ENCODE measurements around the gene SNAPC3. TPM values are rescaled to one million over a fixed set of nuclear protein-coding genes. Genes with fewer than 3 reads are reported as not detected.
"Not testable (repeated sequence)": the region's sequence is repeated elsewhere in the genome, so short reads cannot be mapped to it uniquely, and the experiment has no call there.

SNAPC3 gene
- 32.8 and 37.5 TPM in 2 replicates for total RNA-seq (2014; rRNA removed; shearing (Covaris generic))

- H3K4me3 ChIP-seq = peak within 1 kb of the TSS; percentile 75
- H3K9me3 ChIP-seq (replicated peaks) = no peaks in the 10 kb centered on the region
- no peaks in the 10 kb centered on the region for H3K27me3 ChIP-seq
- DNase-seq = peak; percentile 92 to 94
- peaks cover 17% of the 10 kb centered on the region for H3K36me3 ChIP-seq
- H3K4me1 ChIP-seq = 0 out of 2 replicates have a peak, but pooled peaks cover 4% of the 10 kb centered on the region
- H3K27ac ChIP-seq = peak within 1 kb of the TSS; percentile 69
Measured at GRCh38 chr9:15422372-15423230, at the start of gene SNAPC3. Gene SNAPC3 (plus strand): TSS chr9:15422876. CDS start chr9:15422880, 4 bp downstream.

- DNase-seq = no peak
- no peak overlapping the region for H3K4me3 ChIP-seq
- H3K9me3 ChIP-seq (replicated peaks) = no peaks in the 10 kb centered on the region
- H3K4me1 ChIP-seq = no peaks in the 10 kb centered on the region
- no peak overlapping the region for H3K27ac ChIP-seq
- H3K27me3 ChIP-seq = no peaks in the 10 kb centered on the region
- no peaks in the 10 kb centered on the region for H3K36me3 ChIP-seq
Measured at GRCh38 chr9:15373881-15374280, 48.8 kb upstream of the SNAPC3 start.

DNA sequence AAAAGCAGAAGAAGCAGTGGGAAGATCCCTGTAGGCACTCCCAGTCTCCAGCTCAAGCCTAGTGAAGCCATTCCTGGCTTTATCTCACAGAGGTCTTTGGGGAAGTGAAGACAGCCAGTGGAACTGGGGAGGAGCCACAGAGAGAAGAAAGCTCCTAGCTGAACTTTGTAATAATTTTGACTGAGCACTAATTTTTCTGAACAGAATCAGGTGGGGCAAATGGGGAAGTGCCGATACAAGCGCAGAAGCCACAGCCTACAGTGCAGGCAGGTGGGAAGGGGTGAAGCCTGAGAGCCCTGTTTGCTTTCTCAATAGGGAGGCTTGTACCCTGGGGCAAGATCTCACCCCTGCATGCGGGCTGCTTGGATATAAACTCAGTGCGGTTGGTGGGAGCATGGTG is 48.4 kb upstream of the SNAPC3 start:
- DNase-seq = no peak
- Histone ChIP-seq H3K9me3 (replicated peaks) (no peaks in the 10 kb centered on the region), H3K27ac (no peak overlapping the region), H3K4me3 (no peak overlapping the region), H3K27me3 (no peaks in the 10 kb centered on the region), H3K36me3 (no peaks in the 10 kb centered on the region), H3K4me1 (no peaks in the 10 kb centered on the region)

GRCh38 chr9:15374825-15375224 is 47.9 kb upstream of the SNAPC3 start:
- no peaks in the 10 kb centered on the region for H3K27me3 ChIP-seq
- H3K4me1 ChIP-seq = no peaks in the 10 kb centered on the region
- DNase-seq = no peak
- no peaks in the 10 kb centered on the region for H3K36me3 ChIP-seq
- no peaks in the 10 kb centered on the region for H3K9me3 ChIP-seq (replicated peaks)
- no peak overlapping the region for H3K27ac ChIP-seq
- no peak overlapping the region for H3K4me3 ChIP-seq

GRCh38 chr9:15377625-15378540 is 44.8 kb upstream of the SNAPC3 start:
- no peak overlapping the region for H3K27ac ChIP-seq

GRCh38 chr9:15379317-15379716 is 43.4 kb upstream of the SNAPC3 start:
- not testable (repeated sequence) for H3K27ac ChIP-seq; H3K4me3 ChIP-seq; H3K4me1 ChIP-seq; DNase-seq; H3K27me3 ChIP-seq; H3K36me3 ChIP-seq; H3K9me3 ChIP-seq (replicated peaks)

More at GRCh38 chr9:15377625-15378540, 44.8 kb upstream of the SNAPC3 start:
- no peak overlapping the region for H3K4me3 ChIP-seq
- DNase-seq = no peak
- no peaks in the 10 kb centered on the region for H3K9me3 ChIP-seq (replicated peaks)
- H3K4me1 ChIP-seq = no peaks in the 10 kb centered on the region
- H3K27me3 ChIP-seq = no peaks in the 10 kb centered on the region
- H3K36me3 ChIP-seq = no peaks in the 10 kb centered on the region

GRCh38 chr9:15379888-15380287 is 42.8 kb upstream of the SNAPC3 start:
- H3K27ac ChIP-seq; DNase-seq; H3K4me3 ChIP-seq; H3K36me3 ChIP-seq; H3K4me1 ChIP-seq; H3K9me3 ChIP-seq (replicated peaks); H3K27me3 ChIP-seq: not testable (repeated sequence)

- H3K9me3 ChIP-seq (replicated peaks) = no peaks in the 10 kb centered on the region
- H3K4me3 ChIP-seq = no peak overlapping the region
- H3K36me3 ChIP-seq = no peaks in the 10 kb centered on the region
- H3K27ac ChIP-seq = no peak overlapping the region
- no peaks in the 10 kb centered on the region for H3K4me1 ChIP-seq
- no peaks in the 10 kb centered on the region for H3K27me3 ChIP-seq
- DNase-seq = no peak
Measured at GRCh38 chr9:15381491-15381890, 41.2 kb upstream of the SNAPC3 start.

DNA sequence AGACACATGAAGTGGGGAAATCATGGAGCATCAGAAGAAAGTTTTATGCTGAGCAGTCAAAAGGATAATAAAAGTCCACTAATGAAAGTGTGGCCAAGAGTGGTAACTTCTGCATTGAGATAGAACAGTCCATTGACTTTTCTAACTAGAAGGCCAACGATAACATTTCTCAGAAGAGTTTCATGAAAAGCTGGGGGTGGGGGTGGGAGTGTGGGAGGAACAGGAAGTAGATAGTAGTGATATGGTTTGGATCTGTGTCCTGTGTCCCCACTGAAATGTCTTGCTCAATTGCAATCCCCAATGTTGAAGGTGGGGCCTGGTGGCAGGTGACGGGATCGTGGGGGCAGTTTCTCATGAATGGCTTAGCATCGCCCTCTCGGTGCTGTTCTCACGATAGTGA is 36.2 kb upstream of the SNAPC3 start:
- Histone ChIP-seq H3K9me3 (replicated peaks) (no peaks in the 10 kb centered on the region), H3K4me1 (no peaks in the 10 kb centered on the region), H3K27me3 (no peaks in the 10 kb centered on the region), H3K4me3 (no peak overlapping the region), H3K36me3 (no peaks in the 10 kb centered on the region), H3K27ac (no peak overlapping the region)
- no peak for DNase-seq

DNA sequence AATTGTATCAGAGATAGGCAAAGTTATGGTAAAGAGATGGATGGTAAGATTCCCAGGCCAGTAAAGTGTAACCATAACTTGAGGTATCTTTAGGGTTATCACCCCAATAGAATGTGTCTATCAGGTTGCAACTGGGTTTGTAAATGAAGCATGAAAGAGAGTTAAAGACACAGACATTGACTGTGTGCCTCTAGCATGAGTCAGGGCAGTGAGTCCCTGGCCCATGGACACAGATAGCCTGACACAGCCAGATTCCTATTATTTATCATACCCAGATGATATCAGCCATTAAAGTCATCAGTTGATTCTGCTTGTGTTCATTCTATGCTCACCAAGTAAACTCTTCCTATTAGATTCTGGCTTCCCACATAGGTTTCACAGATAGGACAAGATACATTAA is 33.5 kb upstream of the SNAPC3 start:
- Histone ChIP-seq H3K27me3 (no peaks in the 10 kb centered on the region), H3K9me3 (replicated peaks) (no peaks in the 10 kb centered on the region), H3K4me3 (no peak overlapping the region), H3K27ac (no peak overlapping the region), H3K4me1 (no peaks in the 10 kb centered on the region), H3K36me3 (no peaks in the 10 kb centered on the region)
- DNase-seq = no peak

GRCh38 chr9:15389631-15390030 is 33.0 kb upstream of the SNAPC3 start:
- no peaks in the 10 kb centered on the region for H3K9me3 ChIP-seq (replicated peaks)
- no peaks in the 10 kb centered on the region for H3K27me3 ChIP-seq
- H3K36me3 ChIP-seq = no peaks in the 10 kb centered on the region
- H3K4me3 ChIP-seq = no peak overlapping the region
- DNase-seq = no peak
- H3K4me1 ChIP-seq = no peaks in the 10 kb centered on the region
- H3K27ac ChIP-seq = no peak overlapping the region

DNA sequence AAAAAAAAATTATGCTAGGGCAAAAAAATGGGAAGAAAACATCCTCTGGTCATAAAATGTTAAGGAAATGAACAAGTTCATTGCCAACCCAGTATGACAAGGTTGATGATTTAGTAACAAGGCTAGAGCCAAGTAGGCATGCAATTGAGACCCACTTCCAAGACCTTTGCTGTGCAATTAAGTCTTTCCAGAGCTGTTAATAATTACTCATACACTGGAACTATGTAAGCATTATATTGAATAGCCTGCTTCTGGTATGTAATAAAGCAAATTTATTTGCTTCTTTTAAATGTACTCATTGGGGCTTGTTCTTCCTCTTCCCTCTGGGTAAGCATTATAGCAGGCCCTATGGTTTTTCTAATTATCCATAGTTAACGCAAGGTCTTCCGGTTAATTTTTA is 32.5 kb upstream of the SNAPC3 start:
- Histone ChIP-seq H3K27ac (no peak overlapping the region), H3K27me3 (no peaks in the 10 kb centered on the region), H3K9me3 (replicated peaks) (no peaks in the 10 kb centered on the region), H3K4me1 (no peaks in the 10 kb centered on the region), H3K4me3 (no peak overlapping the region), H3K36me3 (no peaks in the 10 kb centered on the region)
- no peak for DNase-seq

GRCh38 chr9:15392363-15392762 is 30.3 kb upstream of the SNAPC3 start:
- H3K27ac ChIP-seq = no peak overlapping the region
- H3K4me3 ChIP-seq = no peak overlapping the region
- DNase-seq = no peak
- H3K27me3 ChIP-seq = no peaks in the 10 kb centered on the region
- no peaks in the 10 kb centered on the region for H3K9me3 ChIP-seq (replicated peaks)
- no peaks in the 10 kb centered on the region for H3K36me3 ChIP-seq
- H3K4me1 ChIP-seq = no peaks in the 10 kb centered on the region

DNA sequence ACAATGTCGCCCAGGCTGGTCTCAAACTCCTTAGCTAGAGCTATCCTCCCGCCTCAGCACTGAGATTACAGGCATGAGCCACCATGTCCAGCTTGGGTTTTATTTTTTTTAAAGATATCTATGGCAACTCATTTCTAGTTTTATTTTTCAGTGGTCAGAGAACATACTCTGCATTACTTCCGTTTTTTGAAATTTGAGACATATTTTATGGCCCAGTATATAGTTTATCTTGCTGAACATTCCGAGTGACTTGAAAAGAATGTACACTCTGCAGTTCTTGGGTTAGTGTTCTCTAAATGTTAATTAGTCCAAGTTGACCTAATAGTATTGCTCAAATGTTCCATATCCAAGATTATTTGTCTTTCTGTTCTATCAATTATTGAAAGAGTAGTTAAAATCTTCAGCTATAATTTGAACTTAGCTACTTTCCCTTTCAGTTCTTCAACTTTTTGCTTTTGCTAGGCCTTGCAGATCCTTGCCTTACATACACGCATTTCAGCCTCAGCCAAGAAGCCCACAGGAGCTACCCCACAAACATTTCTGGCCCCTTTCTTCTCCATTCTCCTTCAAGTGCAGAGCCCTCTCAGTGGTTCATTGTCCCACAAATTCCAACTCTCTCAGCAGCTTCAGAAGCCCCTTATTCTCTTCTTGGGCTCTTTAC is 22.3 kb upstream of the SNAPC3 start:
- Histone ChIP-seq H3K27me3 (no peaks in the 10 kb centered on the region), H3K27ac (no peak overlapping the region), H3K4me1 (no peaks in the 10 kb centered on the region), H3K9me3 (replicated peaks) (no peaks in the 10 kb centered on the region), H3K36me3 (no peaks in the 10 kb centered on the region), H3K4me3 (no peak overlapping the region)
- DNase-seq = no peak

GRCh38 chr9:15401266-15401665 is 21.4 kb upstream of the SNAPC3 start:
- no peak overlapping the region for H3K4me3 ChIP-seq
- no peak for DNase-seq
- no peaks in the 10 kb centered on the region for H3K4me1 ChIP-seq
- no peak overlapping the region for H3K27ac ChIP-seq
- no peaks in the 10 kb centered on the region for H3K36me3 ChIP-seq
- no peaks in the 10 kb centered on the region for H3K9me3 ChIP-seq (replicated peaks)
- H3K27me3 ChIP-seq = no peaks in the 10 kb centered on the region

Data from SJCRH30 (cell line).